MG63 (cell line): ENCODE measurements around the gene NOL9. TPM values are rescaled to one million over a fixed set of nuclear protein-coding genes. Genes with fewer than 3 reads are reported as not detected.
"Not testable (repeated sequence)": the region's sequence is repeated elsewhere in the genome, so short reads cannot be mapped to it uniquely, and the experiment has no call there.

Experiments
- DNase-seq: peaks from one replicate; pipeline ENCODE4 v3.0.0-alpha.2; 2020
- H3K27me3 ChIP-seq: fragments of 250-450 bp; sonication (Bioruptor Pico); 2 replicates; pipeline ENCODE4 v1.5.1; 2020; ENCODE audit warnings: mild to moderate bottlenecking, moderate library complexity
- H3K36me3 ChIP-seq: fragments of 250-450 bp; sonication (Bioruptor Pico); 2 replicates; pipeline ENCODE4 v1.5.1; 2020; ENCODE audit warnings: mild to moderate bottlenecking, moderate library complexity
- H3K4me3 ChIP-seq: fragments of 250-450 bp; sonication (Bioruptor Pico); 2 replicates; pipeline ENCODE4 v1.5.1; 2020; ENCODE audit warnings: mild to moderate bottlenecking, moderate library complexity
- H3K9me3 ChIP-seq: fragments of 250-450 bp; sonication (Bioruptor Pico); 2 replicates; pipeline ENCODE4 v1.5.1; 2020; ENCODE audit warnings: mild to moderate bottlenecking, moderate library complexity
- total RNA-seq: library from RNA; depleted of rRNA; stranded (reverse); fragments of >200 nt; shearing (Covaris generic); gene quantifications from 2 replicates; pipeline ENCODE4 v1.2.3, GENCODE V29; 2014; ENCODE audit warnings: low replicate concordance

NOL9 gene
- total RNA-seq, 1 experiment from 2014 or later = 25.0 TPM

DNA sequence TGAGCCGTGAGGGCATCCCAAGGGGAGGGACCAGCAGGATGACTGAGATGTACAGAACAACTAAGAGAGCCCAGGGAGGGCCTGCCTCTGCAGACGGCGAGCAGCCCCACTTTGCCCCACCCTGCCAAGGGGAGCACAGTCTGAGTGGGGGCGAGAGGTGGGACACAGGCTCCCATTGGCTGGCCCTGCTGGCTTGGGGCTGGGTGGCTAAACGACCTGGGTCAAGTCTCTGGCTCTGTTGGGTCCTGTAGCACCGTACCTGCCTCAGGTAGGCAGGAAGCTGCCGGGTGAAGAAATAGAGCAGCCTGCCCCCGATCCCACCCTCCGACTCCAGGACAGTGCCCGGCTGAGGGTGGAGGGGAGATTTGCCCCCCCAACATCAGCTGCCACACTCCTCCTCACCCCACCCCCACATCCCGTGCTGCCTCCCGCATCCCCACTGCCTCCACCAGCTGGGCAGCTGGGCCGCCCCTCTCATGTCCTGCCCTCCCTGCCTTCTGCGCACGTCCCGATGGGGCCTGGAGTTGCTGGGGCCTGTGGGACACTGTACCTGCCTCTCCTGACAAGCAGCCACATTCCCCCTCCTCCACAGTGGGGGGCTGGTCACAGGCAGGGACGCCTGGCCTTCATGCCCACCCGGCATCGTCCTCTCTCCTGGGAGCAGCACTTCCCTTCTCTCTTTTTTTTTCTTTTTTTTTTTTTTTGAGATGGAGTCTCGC lies 50.3 kb downstream of the NOL9 start:
- no peak for DNase-seq

DNA sequence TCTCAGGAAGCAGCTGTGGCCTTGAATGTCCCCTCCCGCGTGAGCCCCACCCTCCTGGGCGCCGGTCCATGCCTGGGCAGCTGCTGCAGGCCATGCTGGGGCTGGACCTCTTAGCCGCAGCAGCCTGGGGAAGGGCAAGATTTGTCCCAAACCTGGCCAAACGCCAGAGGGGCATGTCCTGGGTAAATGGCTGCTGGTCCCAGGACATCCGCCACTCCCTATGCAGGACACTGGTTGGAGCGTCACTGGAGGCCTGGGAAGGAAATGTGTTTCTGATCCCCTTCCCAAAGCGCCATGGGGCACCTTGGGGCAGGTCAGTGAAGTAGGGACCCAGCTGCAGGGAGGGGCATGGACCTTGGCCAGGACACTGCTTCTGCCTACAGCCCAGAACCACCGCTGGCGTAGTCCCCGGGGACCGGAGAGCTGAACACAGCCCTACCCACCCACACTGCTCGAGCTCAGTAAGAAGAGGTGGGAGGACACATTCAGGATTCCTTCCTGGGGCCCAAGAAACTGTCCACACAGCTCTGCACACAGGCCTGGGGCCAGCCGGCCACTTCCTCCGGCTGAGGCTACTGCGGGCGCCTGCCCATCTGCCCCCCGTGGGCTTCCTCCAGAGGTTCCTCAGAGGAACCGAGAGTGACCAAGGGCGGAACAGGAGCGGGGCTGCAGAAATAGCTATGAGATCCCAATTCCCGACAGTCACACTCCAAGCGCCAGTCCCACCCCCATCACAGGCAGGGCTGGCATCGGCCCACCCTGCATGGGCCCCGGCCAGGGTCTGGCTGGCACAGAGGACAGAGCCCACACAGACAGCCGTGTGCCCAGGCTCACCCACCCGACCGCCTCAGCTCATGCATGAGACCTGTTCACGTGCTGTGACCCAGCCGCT lies 52.1 kb downstream of the NOL9 start:
- no peak overlapping the region for H3K4me3 ChIP-seq
- no peak for DNase-seq
- H3K9me3 ChIP-seq = no peaks in the 10 kb centered on the region

More for the DNA sequence above, 50.3 kb downstream of the NOL9 start:
- Histone ChIP-seq H3K27me3 (no peaks in the 10 kb centered on the region), H3K9me3 (no peaks in the 10 kb centered on the region), H3K4me3 (no peak overlapping the region), H3K36me3 (no peaks in the 10 kb centered on the region)

DNA sequence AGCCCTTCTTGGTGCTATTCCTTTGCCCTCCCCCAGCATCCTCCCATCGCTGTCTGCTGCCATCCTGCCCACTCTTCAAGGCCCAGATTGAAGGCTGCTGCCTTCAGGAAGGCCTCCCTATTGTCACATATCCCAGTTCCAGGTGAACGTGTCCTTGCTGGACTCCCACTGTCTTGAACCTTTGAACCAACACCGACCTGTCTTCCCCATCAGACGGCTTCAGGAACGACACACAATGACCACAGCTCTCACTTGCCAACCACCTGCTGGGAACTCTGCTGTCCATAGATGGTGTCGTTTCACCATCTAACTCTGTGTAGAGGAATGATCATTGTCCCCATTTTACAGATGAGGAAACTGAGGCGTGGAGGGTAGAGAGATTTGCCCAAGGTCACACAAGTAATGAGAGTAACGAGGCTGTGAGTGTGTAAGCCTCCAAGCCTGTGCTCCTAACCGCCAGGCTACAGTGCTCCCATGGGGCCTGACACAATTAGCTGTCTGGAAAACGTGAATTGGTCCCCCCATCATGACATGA lies 53.0 kb downstream of the NOL9 start:
- no peak overlapping the region for H3K4me3 ChIP-seq

More for the DNA sequence above, 52.1 kb downstream of the NOL9 start:
- no peaks in the 10 kb centered on the region for H3K36me3 ChIP-seq
- H3K27me3 ChIP-seq = no peaks in the 10 kb centered on the region

DNA sequence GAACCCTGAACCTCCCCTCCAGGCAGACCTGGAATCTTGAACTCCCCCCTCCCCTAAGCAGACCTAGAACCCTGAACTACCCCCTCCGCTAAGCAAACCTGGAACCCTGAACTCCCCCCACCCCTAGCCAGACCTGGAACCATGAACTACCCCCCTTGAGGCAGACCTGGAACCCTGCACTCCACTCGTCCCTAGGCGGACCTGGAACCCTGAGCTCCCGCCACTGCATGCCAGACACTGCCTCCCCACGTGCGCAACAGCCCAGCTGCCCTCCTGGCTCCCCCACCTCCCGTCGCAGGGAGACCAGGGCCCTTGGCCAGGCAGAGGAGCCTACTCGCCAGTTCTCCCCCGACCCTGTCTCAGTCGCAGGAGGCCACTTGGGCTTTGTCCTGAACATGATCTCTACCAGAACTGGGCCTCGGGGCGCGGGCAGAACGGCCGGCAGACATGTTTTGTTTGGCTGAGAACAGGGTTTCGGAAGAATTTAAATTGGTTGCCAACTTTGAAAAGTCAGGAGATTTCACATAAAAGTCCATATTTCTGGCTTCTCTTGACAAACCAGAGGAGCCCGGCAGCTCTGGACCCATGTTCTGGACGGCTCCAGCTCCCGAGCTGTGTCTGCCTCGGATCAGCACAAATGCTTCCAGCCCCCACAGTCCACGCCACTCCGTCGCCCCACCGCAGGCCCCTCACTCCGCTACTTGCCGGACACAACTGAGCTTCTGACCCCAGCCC lies 53.6 kb downstream of the NOL9 start:
- Histone ChIP-seq H3K4me3 (no peak overlapping the region), H3K27me3 (no peaks in the 10 kb centered on the region), H3K36me3 (no peaks in the 10 kb centered on the region), H3K9me3 (no peaks in the 10 kb centered on the region)
- no peak for DNase-seq

More for the DNA sequence above, 53.0 kb downstream of the NOL9 start:
- H3K27me3 ChIP-seq = no peaks in the 10 kb centered on the region
- no peaks in the 10 kb centered on the region for H3K9me3 ChIP-seq
- no peak for DNase-seq
- H3K36me3 ChIP-seq = no peaks in the 10 kb centered on the region

DNA sequence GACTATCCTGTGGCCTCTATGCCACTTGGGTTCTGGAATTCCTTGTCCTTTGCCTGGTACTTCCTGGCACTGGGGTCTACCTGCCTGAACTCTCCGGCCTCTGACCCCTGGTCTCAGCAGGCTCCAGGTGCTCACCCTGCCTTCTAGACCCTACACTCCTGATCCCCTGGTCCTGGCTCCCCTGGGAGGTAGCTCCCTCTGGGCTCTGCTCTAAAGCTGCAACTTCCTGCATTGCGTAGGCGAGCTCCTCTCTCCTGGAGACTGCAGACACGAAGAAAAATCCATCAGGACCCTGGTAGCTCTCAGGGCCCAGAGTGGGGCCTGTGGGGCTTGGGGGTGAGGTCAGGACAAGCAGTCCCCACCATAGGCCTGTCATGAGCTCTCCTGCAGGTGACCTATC lies 55.0 kb downstream of the NOL9 start:
- no peak overlapping the region for H3K4me3 ChIP-seq
- no peaks in the 10 kb centered on the region for H3K9me3 ChIP-seq
- no peak for DNase-seq
- H3K27me3 ChIP-seq = no peaks in the 10 kb centered on the region
- H3K36me3 ChIP-seq = no peaks in the 10 kb centered on the region

DNA sequence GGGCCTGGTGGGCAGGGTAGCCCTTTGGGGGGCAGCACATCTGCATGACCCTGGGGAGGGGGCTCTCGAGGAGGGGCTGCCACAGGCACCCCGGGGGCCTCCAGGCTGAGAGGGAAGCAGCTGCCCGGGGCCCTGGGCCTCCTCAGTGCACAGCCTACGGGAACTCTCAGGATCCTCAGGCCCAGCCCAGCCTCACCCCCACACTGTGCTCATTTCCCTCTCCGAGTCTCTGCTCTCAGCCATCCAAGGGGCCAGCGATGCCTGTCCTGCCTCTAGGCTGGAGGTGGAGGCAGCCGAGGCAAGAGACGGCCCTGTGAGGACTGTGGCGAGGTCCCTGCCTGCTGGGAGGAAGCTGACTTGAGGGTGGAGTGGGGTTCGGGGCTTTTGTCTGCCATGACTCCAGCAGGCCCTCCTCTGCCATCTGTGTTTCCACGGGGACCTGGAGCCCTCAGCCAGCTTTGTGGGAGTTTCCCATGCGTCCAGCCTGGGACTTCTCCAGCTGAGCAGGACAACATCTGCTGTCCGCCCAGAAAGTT lies 55.7 kb downstream of the NOL9 start:
- no peaks in the 10 kb centered on the region for H3K9me3 ChIP-seq
- H3K4me3 ChIP-seq = no peak overlapping the region
- DNase-seq = no peak
- H3K36me3 ChIP-seq = no peaks in the 10 kb centered on the region
- no peaks in the 10 kb centered on the region for H3K27me3 ChIP-seq

DNA sequence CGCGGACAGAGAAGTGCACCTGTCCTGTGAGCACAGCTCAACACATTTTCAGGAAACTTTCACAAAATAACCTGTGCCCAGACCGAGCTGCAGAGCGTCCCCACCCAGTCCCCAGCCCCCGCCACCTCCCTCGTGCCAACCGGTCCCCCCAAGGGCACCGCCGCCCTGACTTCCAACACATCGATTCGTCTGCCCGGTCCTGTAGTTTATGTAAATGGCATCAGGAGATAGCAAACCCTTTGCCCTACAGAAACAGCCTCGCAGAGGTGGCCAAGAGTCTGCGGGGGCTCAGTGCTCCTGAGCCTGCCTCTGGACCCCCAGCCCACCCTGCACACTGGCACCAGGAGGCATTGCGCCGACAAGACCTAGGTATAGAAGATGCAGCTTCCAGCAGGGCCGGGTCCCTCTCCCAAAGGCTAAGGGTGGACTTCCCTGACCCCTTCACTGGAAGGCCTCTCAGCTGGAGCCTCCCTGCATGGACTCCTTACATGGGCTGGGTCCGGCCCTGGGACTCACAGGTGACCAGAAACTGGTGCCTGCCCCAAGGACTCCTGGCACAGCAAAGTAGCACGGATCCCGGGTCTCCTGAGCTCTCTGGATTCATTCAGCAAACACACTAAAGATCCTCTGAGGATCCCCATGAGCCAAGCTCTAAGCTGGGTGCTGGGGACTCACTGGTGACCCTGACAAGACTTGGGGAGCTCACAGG lies 56.3 kb downstream of the NOL9 start:
- H3K9me3 ChIP-seq = no peaks in the 10 kb centered on the region
- H3K4me3 ChIP-seq = peak overlapping the region; percentile 50
- no peak for DNase-seq
- H3K36me3 ChIP-seq = no peaks in the 10 kb centered on the region
- H3K27me3 ChIP-seq = no peaks in the 10 kb centered on the region

DNA sequence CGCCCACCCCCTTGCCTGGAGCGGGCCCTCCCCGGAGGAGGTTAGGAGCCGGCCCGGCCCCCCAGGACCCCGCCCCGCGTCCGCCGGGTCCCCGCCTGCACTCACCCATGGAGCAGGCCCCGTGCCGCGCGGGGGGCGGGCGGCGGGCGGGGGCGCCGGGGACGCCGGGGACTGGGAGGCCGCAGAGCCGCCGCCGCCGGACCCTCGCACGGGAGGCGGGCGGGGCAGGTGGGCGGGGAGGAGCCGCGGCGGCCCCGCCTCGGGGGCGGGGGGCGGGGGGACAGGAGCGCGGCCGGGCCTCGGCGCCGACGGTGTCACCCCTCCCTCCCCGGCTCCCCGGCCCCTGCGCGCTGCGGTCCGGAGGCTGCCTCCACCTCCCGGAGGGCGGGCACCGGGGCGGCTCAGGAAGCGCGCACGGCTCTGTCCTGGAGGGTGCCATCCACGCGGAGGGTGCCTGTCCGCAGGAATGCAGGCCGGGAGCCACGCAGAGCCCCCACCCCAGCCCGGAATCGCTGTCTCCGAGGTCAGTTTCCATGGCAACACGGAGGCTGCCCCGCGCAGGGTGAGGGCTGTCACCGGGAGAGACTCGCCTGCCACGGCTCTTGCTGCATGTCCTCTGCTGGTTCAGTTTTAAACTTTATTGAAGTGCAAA lies 57.0 kb downstream of the NOL9 start:
- Histone ChIP-seq H3K27me3 (no peaks in the 10 kb centered on the region), H3K9me3 (no peaks in the 10 kb centered on the region), H3K36me3 (no peaks in the 10 kb centered on the region), H3K4me3 (peak overlapping the region; percentile 50)
- peak; percentile 45 for DNase-seq

DNA sequence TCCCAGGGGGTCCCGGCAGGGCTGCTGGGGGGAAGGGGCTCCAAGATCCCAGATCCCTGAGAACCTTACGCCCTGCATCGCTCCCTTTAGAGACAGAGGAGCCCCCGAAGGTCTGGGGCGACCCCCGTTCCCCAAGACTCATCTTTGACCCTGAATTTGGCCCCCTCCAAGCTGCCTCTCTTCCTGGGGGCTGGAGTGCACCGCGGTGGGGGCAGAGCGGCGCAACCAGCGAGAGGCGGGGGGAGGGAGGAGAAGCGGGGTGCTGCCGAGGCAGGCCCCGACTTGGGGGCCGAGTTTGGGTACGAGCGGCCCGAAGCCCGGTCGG lies 57.5 kb downstream of the NOL9 start:
- DNase-seq = no peak
- Histone ChIP-seq H3K27me3 (no peaks in the 10 kb centered on the region), H3K9me3 (no peaks in the 10 kb centered on the region), H3K36me3 (no peaks in the 10 kb centered on the region), H3K4me3 (peak overlapping the region; percentile 36)

DNA sequence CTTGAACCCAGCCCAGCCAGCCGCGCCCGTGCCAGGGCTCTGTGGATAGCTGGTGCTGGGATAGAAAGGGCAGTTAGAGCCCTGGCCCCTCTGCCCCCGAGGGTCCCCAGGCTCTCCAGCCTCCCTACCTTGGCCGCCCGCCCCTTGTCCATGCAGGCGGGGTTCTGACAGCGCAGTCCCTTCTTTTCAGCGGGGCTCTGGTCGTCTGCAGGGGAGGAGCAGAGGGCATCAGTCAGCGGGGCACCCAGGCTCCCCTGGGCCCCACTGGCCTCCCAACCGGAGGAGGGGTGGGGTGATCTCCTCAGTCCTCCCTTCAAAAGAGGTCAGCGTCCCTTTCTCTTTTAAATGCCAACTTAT lies 58.0 kb downstream of the NOL9 start:
- DNase-seq = no peak
- H3K4me3 ChIP-seq = no peak overlapping the region; the same call in 1 of the 2 replicates
- no peaks in the 10 kb centered on the region for H3K36me3 ChIP-seq

DNA sequence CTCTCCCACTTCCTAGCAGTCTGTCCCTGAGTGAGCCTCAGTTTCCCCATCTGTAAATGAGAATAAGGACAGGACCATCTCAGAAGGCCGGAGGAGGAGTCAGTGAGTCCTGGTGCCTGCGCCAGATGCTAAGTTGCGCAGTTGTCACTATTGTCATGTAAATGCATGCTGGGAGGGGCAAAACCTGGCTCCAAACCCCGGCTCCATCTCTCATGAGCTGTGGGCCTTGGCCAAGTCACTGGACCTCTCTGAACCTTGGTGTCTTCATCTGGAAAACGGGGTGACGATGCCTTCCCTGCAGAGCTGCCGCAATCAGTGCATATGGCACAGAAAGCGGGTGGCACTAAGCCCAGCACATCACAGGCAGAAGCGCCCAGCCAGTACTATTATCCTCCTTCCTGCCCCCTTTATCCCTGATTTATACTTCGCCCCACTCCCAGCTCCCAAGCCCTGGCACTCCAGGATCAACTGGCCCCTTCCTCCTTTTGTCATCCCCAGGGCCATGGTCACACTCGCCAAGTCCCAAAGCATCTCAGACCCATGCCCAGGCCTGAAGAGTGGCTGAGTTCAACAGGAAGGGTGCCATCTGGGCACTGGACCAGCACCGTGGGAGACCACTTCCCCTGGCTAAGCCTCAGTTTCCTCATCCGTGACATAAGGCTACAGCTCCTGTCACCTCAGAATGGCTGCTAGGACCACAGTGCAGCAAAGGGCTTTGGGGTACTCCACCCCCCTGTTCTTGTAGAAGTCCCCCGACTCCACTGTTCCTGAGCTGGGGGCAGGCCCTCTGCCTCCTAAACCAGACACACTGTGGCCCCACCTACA lies 58.6 kb downstream of the NOL9 start:
- no peak overlapping the region for H3K4me3 ChIP-seq
- H3K9me3 ChIP-seq = no peaks in the 10 kb centered on the region
- H3K36me3 ChIP-seq = no peaks in the 10 kb centered on the region
- H3K27me3 ChIP-seq = no peaks in the 10 kb centered on the region
- DNase-seq = no peak

More for the DNA sequence above, 58.0 kb downstream of the NOL9 start:
- Histone ChIP-seq H3K9me3 (no peaks in the 10 kb centered on the region), H3K27me3 (no peaks in the 10 kb centered on the region)

DNA sequence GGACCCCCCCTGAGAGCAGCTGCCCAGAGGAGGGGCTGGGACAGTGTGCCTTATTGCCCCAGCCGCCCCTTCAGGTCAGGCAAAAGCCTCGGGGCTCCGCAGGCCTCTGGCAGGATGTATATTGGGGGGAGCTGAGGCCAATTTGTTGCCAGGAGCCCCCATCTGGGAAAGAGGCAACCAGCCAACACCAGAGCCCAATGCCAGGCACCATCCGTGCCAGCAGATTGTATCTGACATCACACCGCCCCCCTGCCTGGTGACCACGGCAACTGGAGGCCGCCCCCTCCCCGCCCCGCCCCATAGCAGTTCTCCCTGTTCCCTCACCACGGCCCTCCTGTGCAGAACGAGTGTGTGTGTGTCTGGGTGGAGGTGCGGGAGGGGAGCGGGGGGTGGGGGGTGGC lies 59.3 kb downstream of the NOL9 start:
- H3K27me3 ChIP-seq = no peaks in the 10 kb centered on the region
- H3K36me3 ChIP-seq = no peaks in the 10 kb centered on the region
- no peaks in the 10 kb centered on the region for H3K9me3 ChIP-seq
- H3K4me3 ChIP-seq = no peak overlapping the region
- DNase-seq = no peak

DNA sequence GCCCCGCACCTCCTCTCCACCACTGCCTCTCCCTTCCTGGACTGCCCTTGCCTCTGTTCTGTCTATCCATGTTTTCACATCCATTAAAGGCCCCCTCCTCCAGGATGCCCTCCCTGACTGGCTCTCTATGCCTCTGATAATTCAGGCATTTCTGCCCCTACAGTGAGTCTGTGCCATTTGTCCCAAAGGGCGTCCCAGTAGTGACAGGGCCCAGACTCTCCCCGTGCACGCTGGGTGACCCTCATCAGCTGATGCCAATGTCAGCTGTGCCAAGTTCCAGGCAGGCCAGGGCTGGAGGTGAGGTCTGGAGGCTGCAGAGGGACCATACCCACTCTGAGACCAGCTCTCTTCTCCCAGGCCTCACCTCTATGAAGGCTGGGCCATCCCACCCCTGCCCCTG lies 59.7 kb downstream of the NOL9 start:
- H3K27me3 ChIP-seq = no peaks in the 10 kb centered on the region
- no peak overlapping the region for H3K4me3 ChIP-seq
- H3K9me3 ChIP-seq = no peaks in the 10 kb centered on the region
- DNase-seq = no peak
- H3K36me3 ChIP-seq = no peaks in the 10 kb centered on the region

DNA sequence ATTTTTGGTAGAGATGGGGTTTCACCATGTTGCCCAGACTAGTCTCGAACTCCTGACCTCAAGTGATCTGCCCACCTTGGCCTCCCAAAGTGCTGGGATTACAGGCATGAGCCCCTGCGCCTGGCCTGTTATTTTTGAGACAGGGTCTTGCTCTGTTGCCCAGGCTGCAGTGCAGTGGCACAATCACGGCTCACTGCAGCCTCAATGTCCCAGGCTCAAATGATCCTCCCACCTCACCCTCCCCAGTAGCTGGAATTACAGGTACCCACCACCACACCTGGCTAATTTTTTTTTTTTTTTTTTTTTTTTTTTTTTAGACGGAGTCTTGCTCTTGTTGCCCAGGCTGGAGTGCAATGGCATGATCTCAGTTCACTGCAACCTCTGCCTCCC lies 60.5 kb downstream of the NOL9 start:
- DNase-seq, H3K4me3 ChIP-seq, H3K27me3 ChIP-seq, H3K36me3 ChIP-seq, H3K9me3 ChIP-seq: not testable (repeated sequence)

DNA sequence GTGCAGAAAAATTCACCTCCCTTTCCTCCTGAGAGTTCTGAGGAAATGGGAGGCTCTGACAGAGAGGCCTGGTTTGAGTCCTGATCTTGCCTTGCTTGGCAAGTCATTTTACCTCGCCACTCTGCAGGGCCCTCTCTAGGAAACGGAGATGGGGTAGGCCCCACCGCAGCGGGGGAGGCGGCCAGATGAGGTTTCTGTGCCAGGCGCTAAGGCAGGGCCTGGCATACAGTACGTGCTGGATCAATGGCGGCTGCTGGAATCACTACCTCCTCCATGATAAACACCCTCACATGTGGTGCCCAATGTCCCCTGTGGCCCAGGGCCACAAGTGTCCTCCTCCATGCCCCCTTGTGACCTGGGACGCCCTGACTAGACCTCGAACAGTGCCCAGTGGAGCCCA lies 62.3 kb downstream of the NOL9 start:
- H3K4me3 ChIP-seq = no peak overlapping the region
- H3K36me3 ChIP-seq = no peaks in the 10 kb centered on the region
- H3K27me3 ChIP-seq = no peaks in the 10 kb centered on the region
- no peak for DNase-seq
- H3K9me3 ChIP-seq = no peaks in the 10 kb centered on the region
